ENCODE results near the gene CCDC7. TPM values are rescaled to one million over a fixed set of nuclear protein-coding genes. Genes with fewer than 3 reads are reported as not detected.
"Not testable (repeated sequence)": the region's sequence is repeated elsewhere in the genome, so short reads cannot be mapped to it uniquely, and the experiment has no call there.

Gene CCDC7
- 1.1 and 1.8 TPM in 2 replicates for total RNA-seq (2014; rRNA removed; shearing (Covaris generic))

GRCh38 chr10:32445740-32446535 lies at the start of gene CCDC7:
Gene CCDC7 (plus strand): TSS chr10:32446140. CDS start chr10:32451643, 5,503 bp downstream.
- DNase-seq (ENCODE audit: low read depth) = peak; percentile 78

- DNase-seq (ENCODE audit: low read depth) = not testable (repeated sequence)
These were observed 48.8 kb upstream of the CCDC7 start for GRCh38 chr10:32397163-32397562.

- not testable (repeated sequence) for DNase-seq (ENCODE audit: low read depth)
These were observed 46.2 kb upstream of the CCDC7 start for GRCh38 chr10:32399720-32400119.

- DNase-seq (ENCODE audit: low read depth) = no peak
These were observed 45.0 kb upstream of the CCDC7 start for GRCh38 chr10:32400961-32401360.

GRCh38 chr10:32402499-32402898 lies 43.4 kb upstream of the CCDC7 start:
- DNase-seq (ENCODE audit: low read depth) = no peak

GRCh38 chr10:32403091-32403490 lies 42.8 kb upstream of the CCDC7 start:
- DNase-seq (ENCODE audit: low read depth) = no peak

GRCh38 chr10:32408690-32409089 lies 37.2 kb upstream of the CCDC7 start:
- no peak for DNase-seq (ENCODE audit: low read depth)

GRCh38 chr10:32409741-32410140 lies 36.2 kb upstream of the CCDC7 start:
- no peak for DNase-seq (ENCODE audit: low read depth)

GRCh38 chr10:32410569-32410968 lies 35.4 kb upstream of the CCDC7 start:
- no peak for DNase-seq (ENCODE audit: low read depth)

- DNase-seq (ENCODE audit: low read depth) = no peak
These were observed 34.0 kb upstream of the CCDC7 start for GRCh38 chr10:32411797-32412498.

GRCh38 chr10:32412499-32412853 lies 33.5 kb upstream of the CCDC7 start:
- DNase-seq (ENCODE audit: low read depth) = peak; percentile 52

- peak; percentile 86 for DNase-seq (ENCODE audit: low read depth)
These were observed 32.4 kb upstream of the CCDC7 start for GRCh38 chr10:32413513-32413912.

- no peak for DNase-seq (ENCODE audit: low read depth)
These were observed 30.6 kb upstream of the CCDC7 start for GRCh38 chr10:32415361-32415760.

GRCh38 chr10:32417911-32418547 lies 27.9 kb upstream of the CCDC7 start:
- DNase-seq (ENCODE audit: low read depth) = peak; percentile 15

- no peak for DNase-seq (ENCODE audit: low read depth)
These were observed 27.4 kb upstream of the CCDC7 start for GRCh38 chr10:32418572-32418971.

GRCh38 chr10:32419615-32420014 lies 26.3 kb upstream of the CCDC7 start:
- DNase-seq (ENCODE audit: low read depth) = no peak

- no peak for DNase-seq (ENCODE audit: low read depth)
These were observed 19.8 kb upstream of the CCDC7 start for GRCh38 chr10:32426186-32426585.

- no peak for DNase-seq (ENCODE audit: low read depth)
These were observed 12.4 kb upstream of the CCDC7 start for GRCh38 chr10:32433542-32433941.

- no peak for DNase-seq (ENCODE audit: low read depth)
These were observed 9.7 kb upstream of the CCDC7 start for GRCh38 chr10:32436215-32436614.

GRCh38 chr10:32437334-32437733 lies 8.6 kb upstream of the CCDC7 start:
- DNase-seq (ENCODE audit: low read depth) = no peak

- DNase-seq (ENCODE audit: low read depth) = peak; percentile 1
These were observed 904 bp upstream of the CCDC7 start for GRCh38 chr10:32445036-32445435.

- peak; percentile 19 for DNase-seq (ENCODE audit: low read depth)
These were observed 831 bp downstream of the CCDC7 start for GRCh38 chr10:32446536-32447406.
